Stimulated activated naive B cell treated with anti-CD40 and anti-IgM and Interleukin-4, amounts not matched to agents 10 μg/mL and 1 μg/mL and 100 μg/mL, for 72 hours (primary cell): ENCODE results near the gene OMP.

Experiments used
- ATAC-seq, 2 donors: fragments of 150-1000 bp; cut with Tn5 transposase; replicated peaks; 2 replicates each; pipeline ENCODE4 v1.10.0; 2021; ENCODE audit warnings: moderate library complexity in 1 of 2
- DNase-seq: peaks from one replicate; pipeline ENCODE4 v3.0.0; 2021
- H3K27ac Mint-ChIP-seq: one replicate; pipeline ENCODE4 v1.8.0; 2022; ENCODE audit warnings: mild to moderate bottlenecking, mixed read lengths
- H3K27me3 Mint-ChIP-seq, 2 donors: one replicate each; pipeline ENCODE4 v1.8.0; 2022; ENCODE audit warnings: mixed read lengths in 2 of 2
- H3K36me3 Mint-ChIP-seq, 2 donors: one replicate each; pipeline ENCODE4 v1.8.0; 2022; ENCODE audit warnings: mixed read lengths in 2 of 2, mild to moderate bottlenecking in 1 of 2
- H3K4me1 Mint-ChIP-seq, 2 donors: one replicate each; pipeline ENCODE4 v1.8.0; 2022; ENCODE audit warnings: mixed read lengths in 2 of 2, mild to moderate bottlenecking in 1 of 2
- H3K4me3 Mint-ChIP-seq, 2 donors: one replicate each; pipeline ENCODE4 v1.8.0; 2022; ENCODE audit warnings: mild to moderate bottlenecking in 2 of 2, mixed read lengths in 2 of 2, moderate library complexity in 1 of 2
- H3K9me3 Mint-ChIP-seq, 2 donors: one replicate each; pipeline ENCODE4 v1.8.0; 2022; ENCODE audit warnings: mixed read lengths in 2 of 2, mild to moderate bottlenecking in 1 of 2

Gene OMP

GRCh38 chr11:77124041-77124440 is 21.4 kb downstream of the OMP start:
- H3K4me1 Mint-ChIP-seq = peaks cover 19 to 24% of the 10 kb centered on the region in 2 donors
- H3K27ac Mint-ChIP-seq = no peak overlapping the region

GRCh38 chr11:77124488-77124887 is 21.8 kb downstream of the OMP start:
- H3K36me3 Mint-ChIP-seq = no peaks in the 10 kb centered on the region
- H3K9me3 Mint-ChIP-seq = no peaks in the 10 kb centered on the region
- DNase-seq (no peak), ATAC-seq (no peak)
- H3K27ac Mint-ChIP-seq = no peak overlapping the region
- peaks cover 20 to 26% of the 10 kb centered on the region in 2 donors for H3K27me3 Mint-ChIP-seq
- H3K4me3 Mint-ChIP-seq = no peak overlapping the region
- H3K4me1 Mint-ChIP-seq = peaks cover 19 to 24% of the 10 kb centered on the region in 2 donors

More at GRCh38 chr11:77124041-77124440, 21.4 kb downstream of the OMP start:
- ATAC-seq (no peak), DNase-seq (no peak)
- H3K27me3 Mint-ChIP-seq = peaks cover 20 to 26% of the 10 kb centered on the region in 2 donors
- no peaks in the 10 kb centered on the region for H3K36me3 Mint-ChIP-seq
- no peaks in the 10 kb centered on the region for H3K9me3 Mint-ChIP-seq
- H3K4me3 Mint-ChIP-seq = no peak overlapping the region

GRCh38 chr11:77125191-77125590 is 22.6 kb downstream of the OMP start:
- DNase-seq (no peak), ATAC-seq (no peak)
- Mint-ChIP-seq H3K27me3 (peaks cover 20 to 26% of the 10 kb centered on the region in 2 donors), H3K36me3 (no peaks in the 10 kb centered on the region), H3K27ac (no peak overlapping the region), H3K4me3 (no peak overlapping the region), H3K4me1 (peaks cover 19 to 24% of the 10 kb centered on the region in 2 donors), H3K9me3 (no peaks in the 10 kb centered on the region)

GRCh38 chr11:77125695-77126094 is 23.1 kb downstream of the OMP start:
- ATAC-seq (no peak), DNase-seq (no peak)
- Mint-ChIP-seq H3K36me3 (no peaks in the 10 kb centered on the region), H3K27me3 (peaks cover 20 to 26% of the 10 kb centered on the region in 2 donors), H3K9me3 (no peaks in the 10 kb centered on the region), H3K4me1 (peaks cover 19 to 24% of the 10 kb centered on the region in 2 donors), H3K4me3 (no peak overlapping the region), H3K27ac (no peak overlapping the region)

GRCh38 chr11:77126156-77126775 is 23.6 kb downstream of the OMP start:
- H3K4me1 Mint-ChIP-seq = peaks cover 19 to 24% of the 10 kb centered on the region in 2 donors
- no peak overlapping the region for H3K27ac Mint-ChIP-seq
- H3K27me3 Mint-ChIP-seq = peaks cover 20 to 26% of the 10 kb centered on the region in 2 donors
- no peaks in the 10 kb centered on the region for H3K9me3 Mint-ChIP-seq
- DNase-seq (no peak), ATAC-seq (no peak)
- H3K4me3 Mint-ChIP-seq = peak overlapping the region; percentile 26 to 40
- H3K36me3 Mint-ChIP-seq = no peaks in the 10 kb centered on the region

GRCh38 chr11:77126861-77127234 is 24.2 kb downstream of the OMP start:
- Mint-ChIP-seq H3K36me3 (no peaks in the 10 kb centered on the region), H3K9me3 (no peaks in the 10 kb centered on the region), H3K4me1 (peaks cover 19 to 24% of the 10 kb centered on the region in 2 donors), H3K4me3 (peak overlapping the region in 1 of 2 donors; percentile 83), H3K27me3 (peaks cover 20 to 26% of the 10 kb centered on the region in 2 donors), H3K27ac (no peak overlapping the region)
- DNase-seq (no peak), ATAC-seq (peak; percentile 20 to 21)

- Mint-ChIP-seq H3K4me3 (peak overlapping the region; percentile 81 to 83), H3K4me1 (peaks cover 20 to 24% of the 10 kb centered on the region in 2 donors), H3K36me3 (no peaks in the 10 kb centered on the region), H3K9me3 (no peaks in the 10 kb centered on the region), H3K27ac (no peak overlapping the region), H3K27me3 (peaks cover 20 to 26% of the 10 kb centered on the region in 2 donors)
- ATAC-seq = peak; percentile 83 to 84
- peak; percentile 37 for DNase-seq
These were observed 24.7 kb downstream of the OMP start for GRCh38 chr11:77127235-77127911.

- H3K36me3 Mint-ChIP-seq = no peaks in the 10 kb centered on the region
These were observed 25.5 kb downstream of the OMP start, which contains the start of gene MYO7A for GRCh38 chr11:77127920-77128691. MYO7A (plus strand) TSS chr11:77128246; CDS start chr11:77130635, 2,389 bp downstream.

GRCh38 chr11:77129069-77129841 is 26.6 kb downstream of the OMP start:
- Mint-ChIP-seq H3K9me3 (no peaks in the 10 kb centered on the region), H3K27ac (no peak overlapping the region), H3K4me3 (no peak overlapping the region), H3K36me3 (no peaks in the 10 kb centered on the region), H3K27me3 (peaks cover 20 to 26% of the 10 kb centered on the region in 2 donors), H3K4me1 (peaks cover 20 to 24% of the 10 kb centered on the region in 2 donors)
- ATAC-seq = no peak
- no peak for DNase-seq

More at GRCh38 chr11:77127920-77128691, 25.5 kb downstream of the OMP start, which contains the start of gene MYO7A:
- ATAC-seq = no peak
- no peak for DNase-seq
- H3K9me3 Mint-ChIP-seq = no peaks in the 10 kb centered on the region
- H3K27ac Mint-ChIP-seq = no peak within 1 kb of the TSS
- peaks cover 20 to 24% of the 10 kb centered on the region in 2 donors for H3K4me1 Mint-ChIP-seq
- H3K27me3 Mint-ChIP-seq = peaks cover 20 to 26% of the 10 kb centered on the region in 2 donors
- peak within 1 kb of the TSS; percentile 81 to 83 for H3K4me3 Mint-ChIP-seq

- H3K4me1 Mint-ChIP-seq = peaks cover 20 to 24% of the 10 kb centered on the region in 2 donors
- ATAC-seq (no peak), DNase-seq (no peak)
- H3K27ac Mint-ChIP-seq = no peak overlapping the region
- H3K4me3 Mint-ChIP-seq = no peak overlapping the region
- peaks cover 20 to 26% of the 10 kb centered on the region in 2 donors for H3K27me3 Mint-ChIP-seq
- no peaks in the 10 kb centered on the region for H3K9me3 Mint-ChIP-seq
- H3K36me3 Mint-ChIP-seq = no peaks in the 10 kb centered on the region
These were observed 27.5 kb downstream of the OMP start for GRCh38 chr11:77129842-77130756.

- Mint-ChIP-seq H3K4me3 (no peak overlapping the region), H3K27me3 (peaks cover 24 to 25% of the 10 kb centered on the region in 2 donors), H3K9me3 (no peaks in the 10 kb centered on the region), H3K4me1 (peaks cover 20 to 24% of the 10 kb centered on the region in 2 donors), H3K36me3 (no peaks in the 10 kb centered on the region), H3K27ac (no peak overlapping the region)
- no peak for DNase-seq
- ATAC-seq = no peak
These were observed 28.3 kb downstream of the OMP start for GRCh38 chr11:77130763-77131513.

GRCh38 chr11:77131560-77131959 is 28.9 kb downstream of the OMP start:
- H3K9me3 Mint-ChIP-seq = no peaks in the 10 kb centered on the region
- H3K4me1 Mint-ChIP-seq = peaks cover 19 to 20% of the 10 kb centered on the region in 2 donors
- H3K27me3 Mint-ChIP-seq = peaks cover 22 to 23% of the 10 kb centered on the region in 2 donors
- no peak overlapping the region for H3K27ac Mint-ChIP-seq
- no peak overlapping the region for H3K4me3 Mint-ChIP-seq
- no peak for DNase-seq
- no peak for ATAC-seq
- no peaks in the 10 kb centered on the region for H3K36me3 Mint-ChIP-seq
